GM19372 (cell line): ENCODE data around the gene DYNC1H1.

Source experiments
- ATAC-seq: cut with Tn5 transposase; IDR thresholded peaks from one replicate; pipeline ENCODE4 v1.9.1; 2021; ENCODE audit warnings: mild to moderate bottlenecking, low read depth, moderate library complexity; ENCODE audit not compliant: unreplicated experiment

Gene DYNC1H1

DNA sequence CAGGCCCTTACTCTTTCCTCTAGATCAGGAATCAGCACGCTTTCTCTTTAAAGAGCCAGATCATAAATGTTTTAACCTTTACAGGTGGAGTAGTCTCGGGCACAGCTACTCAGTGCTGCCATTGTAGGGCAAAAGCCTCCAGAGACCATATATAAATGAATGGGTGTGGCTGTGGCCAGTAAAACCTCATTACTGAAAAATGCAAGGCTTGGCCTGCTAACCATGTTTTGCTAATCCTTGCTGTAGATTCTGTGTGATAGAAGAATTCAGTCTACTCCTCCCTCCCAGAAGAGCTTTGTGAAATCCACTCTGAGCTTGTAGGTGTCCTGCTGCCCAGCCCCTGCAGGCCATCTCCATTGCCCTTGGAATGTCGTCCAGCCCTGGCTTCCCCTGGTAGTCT, 64.4 kb downstream of the DYNC1H1 start:
- no peak for ATAC-seq

DNA sequence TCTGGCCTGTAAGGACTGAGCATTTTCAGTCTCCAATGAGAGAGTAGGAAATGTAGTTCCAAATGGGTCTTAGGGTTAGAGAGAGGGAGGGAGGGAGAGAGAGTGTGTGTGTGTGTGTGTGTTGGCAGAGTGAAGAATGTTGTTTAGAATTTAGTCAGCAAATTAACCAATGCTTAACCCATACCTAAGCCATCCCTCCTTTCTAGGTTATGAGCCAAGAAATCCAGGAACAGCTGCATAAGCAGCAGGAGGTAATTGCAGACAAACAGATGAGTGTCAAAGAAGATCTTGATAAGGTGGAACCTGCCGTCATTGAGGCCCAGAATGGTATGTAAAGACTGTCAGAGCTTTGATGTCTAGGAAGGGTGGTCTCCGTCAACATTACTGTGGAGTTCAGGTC, 65.6 kb downstream of the DYNC1H1 start:
- ATAC-seq, result no peak

DNA sequence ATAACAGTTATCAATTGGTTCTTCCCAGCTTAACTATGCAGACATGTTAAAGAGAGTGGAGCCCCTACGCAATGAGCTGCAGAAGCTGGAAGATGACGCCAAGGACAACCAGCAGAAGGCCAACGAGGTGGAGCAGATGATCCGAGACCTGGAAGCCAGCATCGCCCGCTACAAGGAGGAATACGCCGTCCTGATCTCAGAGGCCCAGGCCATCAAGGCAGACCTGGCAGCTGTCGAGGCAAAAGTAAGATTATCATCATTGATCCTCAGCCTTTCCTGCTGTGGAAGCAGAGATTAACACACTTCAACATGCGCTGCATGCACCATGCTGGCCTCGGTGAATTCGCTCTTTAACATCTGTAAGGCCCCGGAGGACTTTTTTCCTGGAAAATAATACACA, 68.9 kb downstream of the DYNC1H1 start:
- no peak for ATAC-seq

DNA sequence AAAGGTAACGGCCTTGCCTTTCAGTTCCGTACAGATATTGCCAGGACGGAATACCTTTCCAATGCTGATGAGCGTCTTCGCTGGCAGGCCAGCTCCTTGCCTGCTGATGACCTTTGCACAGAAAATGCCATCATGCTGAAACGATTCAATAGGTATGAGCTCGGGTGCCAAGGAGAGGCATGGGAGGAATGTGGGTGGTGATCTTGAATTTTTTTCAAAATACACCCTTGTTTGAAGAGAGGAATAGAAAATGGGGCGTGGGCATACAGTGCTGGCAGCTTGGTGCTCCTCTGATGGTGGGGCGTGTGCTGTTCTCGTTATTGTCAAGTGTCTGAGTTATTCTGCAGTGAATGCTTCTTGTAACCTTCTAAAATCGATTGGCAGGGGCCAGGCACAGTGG, 69.9 kb downstream of the DYNC1H1 start:
- ATAC-seq, result no peak

DNA sequence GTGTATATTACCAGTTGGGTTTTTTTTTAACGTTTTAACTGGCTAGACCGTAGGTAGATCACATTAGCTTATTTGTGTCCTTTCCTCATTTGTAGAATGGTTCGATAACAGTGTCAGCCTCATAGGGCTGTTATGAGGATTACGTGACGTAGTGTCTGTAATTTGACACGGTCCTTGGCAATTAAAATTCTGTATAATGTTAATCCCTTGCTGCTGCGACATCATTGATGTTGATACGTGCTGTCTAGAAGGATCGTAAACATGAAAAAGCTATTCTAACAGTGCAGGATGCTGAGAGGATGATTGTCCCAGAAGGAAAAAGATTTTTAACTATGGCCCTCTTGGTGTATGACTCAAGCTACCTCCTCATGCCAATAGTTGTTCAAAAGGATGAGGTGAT, 71.5 kb downstream of the DYNC1H1 start:
- ATAC-seq, result no peak

DNA sequence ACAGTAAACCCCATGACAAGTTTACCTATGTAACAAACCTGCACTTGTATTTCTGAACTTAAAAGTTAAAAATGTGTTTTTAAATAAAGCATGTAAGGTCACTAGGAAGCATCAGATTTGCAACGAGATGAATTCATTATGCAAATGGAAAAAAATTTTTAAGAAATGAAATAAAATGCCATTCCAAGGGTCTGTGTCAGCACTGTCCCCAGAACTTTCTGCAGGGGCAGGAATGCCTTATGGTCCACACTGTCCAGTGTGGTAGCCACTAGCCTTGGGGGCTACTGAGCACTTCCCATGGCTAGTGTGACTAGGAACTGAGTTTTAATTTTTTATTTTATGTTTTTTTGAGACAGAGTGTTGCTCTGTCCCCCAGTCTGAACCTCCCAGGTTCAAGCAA, 73.3 kb downstream of the DYNC1H1 start:
- no peak for ATAC-seq

DNA sequence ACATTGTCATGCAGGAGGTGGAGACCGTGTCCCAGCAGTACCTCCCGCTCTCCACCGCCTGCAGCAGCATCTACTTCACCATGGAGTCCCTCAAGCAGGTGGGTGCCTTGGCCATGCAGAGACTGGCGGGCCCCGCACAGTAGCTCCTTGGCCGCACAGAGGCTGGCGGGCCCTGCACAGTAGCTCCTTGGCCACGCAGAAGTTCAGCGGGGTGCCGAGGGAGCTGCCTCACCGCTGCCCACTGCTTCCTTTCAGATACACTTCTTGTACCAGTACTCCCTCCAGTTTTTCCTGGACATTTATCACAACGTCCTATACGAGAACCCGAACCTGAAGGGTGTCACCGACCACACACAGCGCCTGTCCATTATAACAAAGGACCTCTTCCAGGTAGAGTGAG, 74.8 kb downstream of the DYNC1H1 start:
- no peak for ATAC-seq

DNA sequence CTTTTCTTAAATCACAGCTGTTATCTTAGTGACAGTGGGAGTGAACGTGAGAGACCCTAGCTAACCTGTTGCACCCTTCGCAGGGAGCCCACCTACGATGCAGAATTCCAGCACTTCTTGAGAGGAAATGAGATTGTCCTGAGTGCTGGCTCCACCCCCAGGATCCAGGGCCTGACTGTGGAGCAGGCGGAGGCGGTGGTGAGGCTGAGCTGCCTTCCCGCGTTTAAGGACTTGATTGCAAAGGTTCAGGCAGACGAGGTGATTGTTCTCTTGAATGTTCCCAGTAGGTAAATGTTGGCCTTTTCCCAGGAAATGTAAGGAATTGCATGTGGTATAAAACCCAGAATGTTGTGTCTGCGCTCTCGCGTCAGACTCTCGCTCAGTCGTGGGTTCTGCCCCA, 75.8 kb downstream of the DYNC1H1 start:
- no peak for ATAC-seq

DNA sequence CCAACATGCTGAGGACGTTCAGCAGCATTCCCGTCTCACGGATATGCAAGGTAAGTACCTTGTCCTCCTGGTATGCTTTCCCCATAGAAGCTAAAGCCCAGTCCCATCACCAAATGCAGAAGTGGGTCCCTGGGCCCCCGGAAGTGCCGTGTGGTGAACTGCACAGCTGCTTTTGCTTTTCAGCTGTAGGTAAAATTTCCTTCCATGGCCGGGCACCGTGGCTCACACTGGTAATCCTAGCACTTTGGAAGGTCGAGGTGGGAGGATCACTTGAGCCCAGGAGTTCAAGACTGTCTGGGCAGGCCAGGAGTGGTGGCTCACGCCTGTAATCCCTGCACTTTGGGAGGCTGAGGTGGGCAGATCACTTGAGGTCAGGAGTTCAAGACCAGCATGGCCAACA, 78.3 kb downstream of the DYNC1H1 start:
- no peak for ATAC-seq

DNA sequence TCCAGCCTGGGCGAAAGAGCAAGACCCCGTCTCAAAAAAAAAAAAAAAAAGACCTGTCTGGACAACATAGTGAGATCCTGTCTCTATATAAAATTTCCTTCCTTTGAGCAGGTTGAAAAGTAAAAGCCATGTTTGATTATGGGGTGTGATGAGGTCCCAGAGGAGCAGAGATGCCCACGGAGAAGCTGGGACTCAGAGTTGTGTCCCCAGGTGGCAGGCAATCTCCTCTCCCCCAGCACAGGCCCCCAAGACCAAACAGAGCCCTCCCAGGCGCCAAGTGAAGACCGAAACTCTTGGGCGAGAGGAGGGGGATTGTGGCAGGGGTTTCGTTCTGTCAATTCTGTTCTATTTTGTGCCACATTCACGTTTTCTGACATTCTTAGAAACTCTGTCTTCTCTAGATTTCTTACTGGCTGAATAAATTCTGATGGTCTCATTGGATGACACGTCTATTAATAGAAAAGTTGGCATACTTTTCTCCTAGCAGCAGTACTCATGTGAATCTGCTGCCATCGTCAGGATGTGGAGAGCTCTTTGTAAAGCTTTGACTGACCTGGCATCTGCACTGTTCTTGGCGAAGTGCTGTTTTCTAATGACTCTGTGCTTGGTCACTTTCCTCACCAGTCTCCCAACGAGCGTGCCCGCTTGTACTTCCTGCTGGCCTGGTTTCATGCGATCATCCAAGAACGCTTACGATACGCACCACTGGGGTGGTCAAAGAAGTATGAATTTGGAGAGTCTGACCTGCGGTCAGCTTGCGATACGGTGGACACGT, 79.1 kb downstream of the DYNC1H1 start:
- ATAC-seq, result no peak

DNA sequence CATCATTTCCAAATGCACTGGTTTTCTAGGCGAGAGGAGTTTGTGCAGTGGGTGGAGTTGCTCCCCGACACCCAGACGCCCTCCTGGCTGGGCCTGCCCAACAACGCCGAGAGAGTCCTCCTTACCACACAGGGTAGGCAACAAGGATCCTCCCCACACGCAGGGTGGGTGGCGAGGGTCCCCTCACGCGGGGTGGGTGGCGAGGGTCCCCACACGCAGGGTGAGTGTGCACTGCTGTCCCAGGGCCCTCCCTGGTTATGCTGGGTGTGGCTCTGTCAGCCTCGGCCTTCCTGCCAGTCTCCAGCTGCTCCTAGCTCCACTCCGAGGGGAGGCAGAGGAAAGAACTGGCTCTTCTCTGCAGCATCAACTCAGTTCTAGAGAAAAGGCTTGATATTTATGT, 80.2 kb downstream of the DYNC1H1 start:
- ATAC-seq, result no peak

DNA sequence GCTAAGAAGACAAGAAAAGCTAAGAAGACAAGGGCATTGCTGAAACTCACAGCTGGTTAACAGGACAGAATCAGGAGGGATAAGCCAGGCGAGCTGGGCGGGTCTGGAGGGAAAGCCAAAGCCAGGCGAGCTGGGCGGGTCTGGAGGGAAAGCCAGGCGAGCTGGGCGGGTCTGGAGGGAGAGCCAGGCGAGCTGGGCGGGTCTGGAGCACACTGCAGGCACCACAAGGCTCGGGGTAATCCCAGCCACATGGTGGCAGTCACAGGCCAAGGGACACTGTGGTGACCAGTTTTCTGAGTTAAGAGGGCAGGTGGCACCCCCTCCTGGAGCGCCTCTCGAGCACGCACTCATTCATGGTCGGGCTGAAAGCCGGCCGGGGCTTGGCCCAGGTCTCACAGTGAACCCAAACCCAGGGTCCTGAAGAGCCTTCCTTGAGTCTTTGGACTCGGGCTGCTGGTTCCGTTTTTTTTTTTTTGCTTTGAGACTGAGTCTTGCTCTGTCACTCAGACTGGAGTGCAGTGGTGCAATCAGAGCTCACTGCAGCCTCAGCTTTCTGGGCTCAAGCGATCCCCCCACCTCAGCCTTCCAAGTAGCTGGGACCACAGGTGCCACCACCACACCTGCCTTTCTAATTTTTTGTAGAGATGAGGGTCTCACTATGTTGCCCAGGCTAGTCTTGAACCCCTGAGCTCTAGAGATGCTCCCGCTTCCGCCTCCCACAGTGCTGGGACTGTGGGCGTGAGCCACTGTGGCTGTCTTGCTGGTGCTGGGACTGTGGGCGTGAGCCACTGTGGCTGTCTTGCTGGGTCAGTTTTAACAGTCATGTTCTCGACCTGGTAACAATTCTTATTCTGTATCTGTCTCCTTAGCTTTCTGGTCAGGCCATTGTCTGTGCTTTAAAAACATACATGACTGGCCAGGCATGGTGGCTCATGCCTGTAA, 82.2 kb downstream of the DYNC1H1 start:
- no peak for ATAC-seq

DNA sequence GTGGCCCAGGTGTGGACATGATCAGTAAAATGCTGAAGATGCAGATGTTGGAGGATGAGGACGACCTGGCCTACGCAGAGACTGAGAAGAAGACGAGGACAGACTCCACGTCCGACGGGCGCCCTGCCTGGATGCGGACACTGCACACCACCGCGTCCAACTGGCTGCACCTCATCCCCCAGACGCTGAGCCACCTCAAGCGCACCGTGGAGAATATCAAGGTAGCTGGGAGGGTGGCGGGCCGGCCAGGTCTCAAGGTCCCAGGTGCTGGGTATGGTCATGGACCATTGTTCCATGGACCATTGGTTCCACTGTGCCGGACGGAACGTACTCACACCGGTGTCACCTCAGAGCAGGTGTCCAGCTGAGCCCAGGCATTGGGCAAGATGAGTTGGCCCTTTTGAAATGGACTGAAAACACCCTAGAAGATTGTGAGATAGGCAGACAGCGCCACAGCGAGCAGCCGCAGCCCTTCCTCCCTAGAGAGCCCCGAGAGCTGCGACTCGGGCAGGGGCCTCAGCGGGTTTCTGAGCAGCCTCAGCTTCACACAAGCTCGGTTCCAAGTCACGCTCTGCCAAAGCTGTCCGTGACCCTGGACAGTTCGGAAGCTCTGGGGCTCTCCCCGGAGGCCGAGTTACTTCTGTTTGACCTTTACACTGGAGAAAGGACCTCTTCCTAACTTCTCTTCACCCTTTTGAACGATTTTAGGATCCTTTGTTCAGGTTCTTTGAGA, 83.6 kb downstream of the DYNC1H1 start:
- no peak for ATAC-seq

DNA sequence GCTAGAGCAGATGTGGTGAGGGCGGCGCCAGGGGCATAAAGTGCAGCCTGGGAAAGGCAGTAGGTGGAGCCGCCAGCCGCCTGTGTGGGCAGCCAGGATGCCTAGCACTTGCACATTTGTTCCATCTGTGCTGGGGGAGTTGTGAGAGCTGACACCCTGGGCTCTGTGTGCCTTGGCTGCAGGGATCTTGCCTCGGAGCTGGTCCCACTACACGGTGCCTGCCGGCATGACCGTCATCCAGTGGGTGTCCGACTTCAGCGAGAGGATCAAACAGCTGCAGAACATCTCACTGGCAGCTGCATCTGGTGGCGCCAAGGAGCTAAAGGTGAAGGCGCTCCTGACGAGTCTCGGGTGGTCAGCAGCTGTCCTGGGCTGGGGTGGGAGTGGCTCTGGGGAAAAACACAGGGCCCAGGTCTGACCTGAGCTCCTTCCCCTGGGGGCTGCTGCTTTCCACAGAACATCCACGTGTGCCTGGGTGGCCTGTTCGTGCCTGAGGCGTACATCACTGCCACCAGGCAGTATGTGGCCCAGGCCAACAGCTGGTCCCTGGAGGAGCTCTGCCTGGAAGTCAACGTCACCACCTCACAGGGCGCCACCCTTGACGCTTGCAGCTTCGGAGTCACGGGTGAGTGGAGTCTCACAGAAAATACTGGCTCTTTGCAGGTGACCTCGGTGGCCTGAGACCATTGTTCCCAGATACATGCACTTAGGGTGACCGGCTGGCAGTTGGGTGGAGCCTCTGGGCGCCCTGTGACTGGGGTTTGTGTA, 85.1 kb downstream of the DYNC1H1 start:
- ATAC-seq, result no peak

DNA sequence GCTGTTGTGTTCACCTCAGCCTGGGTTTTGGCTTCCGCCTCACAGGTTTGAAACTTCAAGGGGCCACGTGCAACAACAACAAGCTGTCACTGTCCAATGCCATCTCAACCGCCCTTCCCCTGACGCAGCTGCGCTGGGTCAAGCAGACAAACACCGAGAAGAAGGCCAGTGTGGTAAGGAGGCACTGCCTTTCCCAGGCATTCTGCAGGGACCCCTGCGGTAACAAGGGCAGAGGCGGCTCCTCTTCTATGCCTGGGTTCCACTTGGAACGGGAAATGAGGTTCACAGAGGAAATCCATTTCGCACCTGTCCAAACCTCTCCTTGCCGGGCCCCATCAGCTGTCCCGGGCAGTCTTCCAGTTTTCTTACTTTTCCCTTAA, 85.6 kb downstream of the DYNC1H1 start:
- no peak for ATAC-seq

DNA sequence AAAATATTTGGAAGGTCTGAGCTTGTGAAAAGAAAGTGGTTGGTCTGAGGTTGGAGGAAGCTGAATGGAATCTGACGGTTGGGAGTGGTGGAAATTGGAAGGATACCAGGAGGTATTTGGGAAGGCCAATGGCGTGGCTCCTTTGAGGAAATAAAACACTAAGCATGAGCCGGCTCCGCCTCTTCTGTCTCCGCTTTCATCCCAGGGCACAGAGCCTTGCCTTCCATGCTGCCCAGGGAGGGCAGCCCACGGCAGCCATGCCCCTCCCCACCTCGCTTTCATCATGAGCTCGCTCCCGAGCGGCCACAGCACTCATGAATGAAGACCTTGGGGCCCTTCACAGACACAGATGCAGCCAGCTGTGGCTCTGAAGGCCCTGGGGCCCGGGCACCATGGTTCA, 86.3 kb downstream of the DYNC1H1 start:
- ATAC-seq, result no peak

DNA sequence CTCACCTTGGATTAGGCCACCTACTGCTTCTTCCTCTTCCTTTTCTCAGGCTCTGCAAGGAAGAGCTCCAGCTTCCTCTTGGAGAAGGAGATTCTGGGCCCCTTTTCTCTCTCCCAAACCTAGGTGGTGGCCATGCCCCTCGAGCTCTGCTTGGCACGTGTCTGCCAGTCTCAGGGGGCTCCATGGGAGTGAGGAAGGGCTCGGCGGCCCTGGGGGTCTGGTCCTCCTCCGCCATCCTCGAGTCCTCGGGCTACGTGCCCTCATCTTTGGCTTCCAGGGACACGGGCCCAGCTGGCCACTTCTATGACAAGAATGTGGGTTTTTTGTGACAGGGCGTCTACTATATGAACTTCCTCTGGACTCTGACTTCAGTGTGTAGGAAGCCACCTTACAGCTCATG, 88.1 kb downstream of the DYNC1H1 start:
- no peak for ATAC-seq

DNA sequence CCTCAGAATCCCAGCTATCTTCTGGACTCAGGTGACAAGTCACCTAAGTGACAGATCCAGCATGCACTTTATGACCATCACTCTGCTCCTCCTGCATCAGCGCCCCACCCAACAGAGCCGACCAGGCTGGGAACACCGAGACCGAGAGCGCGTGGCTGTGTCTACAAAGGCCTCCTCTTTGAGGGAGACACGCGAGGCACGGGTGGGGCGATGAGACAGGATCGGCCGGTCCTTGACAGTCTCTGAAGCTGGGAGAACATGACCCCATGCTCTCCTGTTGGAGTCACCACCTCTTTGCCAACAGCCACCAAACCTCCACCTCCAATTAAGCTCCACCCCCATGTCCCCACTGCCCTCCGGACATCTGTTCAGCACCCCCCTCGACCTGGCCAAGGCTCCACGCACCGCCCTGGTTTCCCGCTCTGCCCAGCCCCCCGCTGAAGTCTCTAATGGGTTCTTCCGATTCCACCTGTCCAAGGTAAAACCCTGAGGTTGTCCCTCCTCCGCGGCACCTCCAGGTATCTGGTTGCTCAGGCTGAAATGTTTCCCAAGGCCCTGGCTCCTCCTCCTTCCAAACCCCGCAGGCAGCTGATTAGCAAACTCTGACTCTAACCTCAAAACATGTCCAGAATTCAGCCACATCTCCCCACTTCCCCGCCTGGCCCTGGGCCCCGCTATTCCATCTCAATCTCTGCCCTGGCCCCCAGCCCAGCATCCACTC, 91.0 kb downstream of the DYNC1H1 start:
- no peak for ATAC-seq

DNA sequence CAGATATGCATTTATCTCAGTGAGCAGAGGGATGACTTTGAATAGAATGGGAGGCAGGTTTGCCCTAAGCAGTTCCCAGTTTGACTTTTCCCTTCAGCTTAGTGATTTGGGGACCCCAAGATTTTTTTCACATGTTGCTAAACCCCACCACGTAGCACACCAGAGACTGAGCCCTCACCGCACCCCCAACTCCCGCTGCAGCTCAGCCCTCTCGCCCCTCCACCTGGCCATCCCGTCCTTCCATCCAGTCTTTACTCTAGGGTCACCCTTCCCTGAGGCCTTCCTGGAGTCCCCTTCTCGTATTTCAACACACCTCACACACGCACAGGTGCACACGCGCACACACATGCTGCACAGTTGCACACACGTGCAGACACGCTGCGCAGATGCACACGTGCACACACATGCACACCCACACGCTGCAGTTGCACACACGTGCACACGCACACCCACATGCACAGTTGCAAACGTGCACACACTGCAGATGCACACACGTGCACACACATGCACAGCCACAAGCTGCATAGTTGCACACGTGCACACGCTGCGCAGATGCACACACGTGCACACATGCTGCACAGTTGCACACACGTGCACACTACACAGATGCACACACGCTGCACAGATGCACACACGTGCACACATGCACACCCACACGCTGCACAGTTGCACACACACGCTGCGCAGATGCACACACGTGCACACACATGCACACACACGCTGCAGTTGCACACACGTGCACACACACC, 92.5 kb downstream of the DYNC1H1 start:
- no peak for ATAC-seq
